HEK293T (cell line): ENCODE data around the gene PGS1.

ENCODE experiments used
- BHLHE40 ChIP-seq: fragments of 450-650 bp; IDR thresholded peaks from 2 replicates; pipeline ENCODE4 v1.6.1; 2016; ENCODE audit warnings: mild to moderate bottlenecking, moderate library complexity, borderline replicate concordance
- ELF4 ChIP-seq: fragments of 450-650 bp; IDR thresholded peaks from 2 replicates; pipeline ENCODE4 v1.6.1; 2017; ENCODE audit warnings: antibody characterized with exemption
- FOXA1 ChIP-seq: fragments of 450-650 bp; IDR thresholded peaks from 2 replicates; pipeline ENCODE4 v1.6.1; 2016; ENCODE audit warnings: mild to moderate bottlenecking
- FOXK2 ChIP-seq: fragments of 450-650 bp; IDR thresholded peaks from 2 replicates; pipeline ENCODE4 v1.6.1; 2016; ENCODE audit warnings: mild to moderate bottlenecking
- FOXM1 ChIP-seq: fragments of 450-650 bp; IDR thresholded peaks from 2 replicates; pipeline ENCODE4 v1.6.1; 2017; ENCODE audit warnings: mild to moderate bottlenecking, borderline replicate concordance
- SP1 ChIP-seq: fragments of 450-650 bp; IDR thresholded peaks from 2 replicates; pipeline ENCODE4 v1.6.1; 2017

- TF ChIP-seq SP1 (no peak), ELF4 (no peak), FOXM1 (no peak), BHLHE40 (no peak), FOXA1 (no peak), FOXK2 (no peak)
Observed at GRCh38 chr17:78375401-78376151, 2.9 kb upstream of the PGS1 start.
